Osteoblast (primary cell): ENCODE measurements around the gene RALY. TPM values are rescaled to one million over a fixed set of nuclear protein-coding genes. Genes with fewer than 3 reads are reported as not detected.
"Not testable (repeated sequence)": the region's sequence is repeated elsewhere in the genome, so short reads cannot be mapped to it uniquely, and the experiment has no call there.

Experiments
- DNase-seq: peaks from one replicate; pipeline ENCODE4 v3.0.0; 2011; ENCODE audit warnings: low spot score, mixed read lengths; ENCODE audit not compliant: insufficient read length; ENCODE audit errors: missing footprints
- H2AFZ ChIP-seq: 2 replicates; pipeline ENCODE4 v1.6.0; 2011; ENCODE audit warnings: mild to moderate bottlenecking, low read length
- H3K27ac ChIP-seq: 2 replicates; pipeline ENCODE4 v1.5.1; 2011; ENCODE audit warnings: mild to moderate bottlenecking, low read depth, low read length, moderate library complexity
- H3K27me3 ChIP-seq: 2 replicates; pipeline ENCODE4 v1.6.0; 2012; ENCODE audit warnings: mild to moderate bottlenecking, control low read depth, inconsistent platforms, low read length, moderate library complexity; ENCODE audit not compliant: insufficient read depth
- H3K36me3 ChIP-seq: 2 replicates; pipeline ENCODE4 v1.5.1; 2011; ENCODE audit warnings: mild to moderate bottlenecking, low read length, control low read depth, moderate library complexity; ENCODE audit not compliant: insufficient read depth
- H3K4me1 ChIP-seq: 2 replicates; pipeline ENCODE4 v1.5.1; 2011; ENCODE audit warnings: mild to moderate bottlenecking, low read length, control low read depth, moderate library complexity; ENCODE audit not compliant: insufficient read depth
- H3K4me2 ChIP-seq: 2 replicates; pipeline ENCODE4 v1.6.0; 2011; ENCODE audit warnings: mild to moderate bottlenecking, low read length; ENCODE audit not compliant: insufficient read depth
- H3K4me3 ChIP-seq: fragments of 200-600 bp; sonication (generic); 3 replicates; pipeline ENCODE4 v1.5.1; 2012; ENCODE audit warnings: mild to moderate bottlenecking, low read length, inconsistent platforms; ENCODE audit not compliant: insufficient read depth
- H3K79me2 ChIP-seq: 2 replicates; pipeline ENCODE4 v1.6.0; 2012; ENCODE audit warnings: mild to moderate bottlenecking, low read length, control low read depth, inconsistent platforms; ENCODE audit not compliant: insufficient read depth
- H3K9me3 ChIP-seq: 2 replicates; pipeline ENCODE4 v1.5.1; 2011; ENCODE audit warnings: low read depth, low read length, control low read depth
- H4K20me1 ChIP-seq: 2 replicates; pipeline ENCODE4 v1.6.0; 2012; ENCODE audit warnings: mild to moderate bottlenecking, low read length, control low read depth; ENCODE audit not compliant: insufficient read depth
- CTCF ChIP-seq: IDR thresholded peaks from 2 replicates; pipeline ENCODE4 v1.5.1; 2011; ENCODE audit warnings: mild to moderate bottlenecking, low read depth, low read length, moderate library complexity; ENCODE audit errors: extremely low read depth
- small RNA-seq: library from RNA; depleted of rRNA; stranded (forward); fragments of <200 nt; gene quantifications from one replicate; pipeline ENCODE3, GENCODE V24; 2012
- total RNA-seq: library from RNA; depleted of rRNA; stranded (reverse); fragments of >200 nt; gene quantifications from 2 replicates; pipeline ENCODE4 v1.2.3, GENCODE V29; 2012

RALY gene
- total RNA-seq, 1 donor, result 77.1 TPM

DNA sequence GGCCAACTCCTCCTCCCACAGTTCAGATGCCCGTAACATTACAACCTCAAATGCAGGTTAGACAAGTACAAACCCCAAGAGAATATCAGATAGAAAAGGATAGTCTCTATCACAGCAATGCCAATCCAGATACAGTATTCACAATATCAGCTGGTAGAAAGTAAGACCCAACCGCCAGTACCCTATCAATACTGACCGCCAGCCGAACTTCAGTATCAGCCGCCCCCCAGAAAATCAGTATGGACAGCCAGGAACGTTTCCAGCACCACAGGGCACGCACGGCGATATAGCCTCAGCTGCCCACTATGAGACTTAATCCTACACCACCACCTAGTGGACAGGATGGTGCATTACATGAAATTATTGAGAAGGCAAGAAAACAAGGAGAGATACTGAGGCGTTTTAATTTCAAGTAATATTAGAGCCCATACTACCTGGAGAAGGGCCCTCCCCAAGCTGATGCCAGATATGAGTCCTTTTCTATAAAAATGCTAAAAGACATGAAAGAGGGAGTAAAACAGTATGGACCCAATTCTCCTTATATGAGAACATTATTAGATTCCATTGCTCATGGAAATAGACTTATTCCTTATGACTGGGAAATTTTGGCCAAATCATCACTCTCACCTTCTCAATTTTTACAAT lies 135.9 kb downstream of the RALY start:
- peak; percentile 86 for DNase-seq
- no peaks in the 10 kb centered on the region for H3K36me3 ChIP-seq
- no peak overlapping the region for H2AFZ ChIP-seq
- H3K27ac ChIP-seq, result no peak overlapping the region
- peak overlapping the region; percentile 76 for H3K4me2 ChIP-seq
- TF ChIP-seq CTCF, result peak; percentile 73
- H4K20me1 ChIP-seq, result no peaks in the 10 kb centered on the region
- H3K4me3 ChIP-seq, result peak overlapping the region; percentile 14
- H3K79me2 ChIP-seq, result no peaks in the 10 kb centered on the region
- no peaks in the 10 kb centered on the region for H3K9me3 ChIP-seq
- no peaks in the 10 kb centered on the region for H3K4me1 ChIP-seq
- peaks cover under 1% of the 10 kb centered on the region for H3K27me3 ChIP-seq

GRCh38 chr20:34131491-34131890 lies 137.8 kb downstream of the RALY start:
- peaks cover 4% of the 10 kb centered on the region for H3K27me3 ChIP-seq

GRCh38 chr20:34132491-34132890 lies 138.8 kb downstream of the RALY start:
- not testable (repeated sequence) for H3K79me2 ChIP-seq, H3K4me1 ChIP-seq, H3K27me3 ChIP-seq, DNase-seq, H2AFZ ChIP-seq, H3K36me3 ChIP-seq, H3K4me2 ChIP-seq, H4K20me1 ChIP-seq, H3K4me3 ChIP-seq, H3K27ac ChIP-seq, H3K9me3 ChIP-seq

More at GRCh38 chr20:34131491-34131890, 137.8 kb downstream of the RALY start:
- H2AFZ ChIP-seq, result no peak overlapping the region
- no peak overlapping the region for H3K27ac ChIP-seq
- no peaks in the 10 kb centered on the region for H3K9me3 ChIP-seq
- H3K36me3 ChIP-seq, result no peaks in the 10 kb centered on the region
- no peaks in the 10 kb centered on the region for H3K4me1 ChIP-seq
- no peak overlapping the region for H3K4me3 ChIP-seq
- H3K4me2 ChIP-seq, result no peak overlapping the region
- TF ChIP-seq CTCF, result no peak
- no peak for DNase-seq
- no peaks in the 10 kb centered on the region for H3K79me2 ChIP-seq
- no peaks in the 10 kb centered on the region for H4K20me1 ChIP-seq

DNA sequence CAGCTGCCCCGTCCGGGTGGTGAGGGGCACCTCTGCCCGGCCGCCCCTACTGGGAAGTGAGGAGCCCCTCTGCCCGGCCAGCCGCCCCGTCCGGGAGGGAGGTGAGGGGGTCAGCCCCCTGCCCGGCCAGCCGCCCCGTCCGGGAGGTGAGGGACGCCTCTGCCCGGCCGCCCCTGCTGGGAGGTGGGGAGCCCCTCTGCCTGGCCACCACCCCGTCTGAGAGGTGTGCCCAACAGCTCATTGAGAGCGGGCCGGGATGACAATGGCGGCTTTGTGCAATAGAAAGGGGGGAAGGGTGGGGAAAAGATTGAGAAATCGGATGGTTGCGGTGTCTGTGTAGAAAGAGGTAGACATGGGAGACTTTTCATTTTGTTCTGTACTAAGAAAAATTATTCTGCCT lies 139.2 kb downstream of the RALY start:
- not testable (repeated sequence) for H3K36me3 ChIP-seq, H3K4me1 ChIP-seq, H3K27me3 ChIP-seq, H3K4me2 ChIP-seq, H2AFZ ChIP-seq, H3K4me3 ChIP-seq, H3K79me2 ChIP-seq, H3K27ac ChIP-seq, DNase-seq, H3K9me3 ChIP-seq, H4K20me1 ChIP-seq

DNA sequence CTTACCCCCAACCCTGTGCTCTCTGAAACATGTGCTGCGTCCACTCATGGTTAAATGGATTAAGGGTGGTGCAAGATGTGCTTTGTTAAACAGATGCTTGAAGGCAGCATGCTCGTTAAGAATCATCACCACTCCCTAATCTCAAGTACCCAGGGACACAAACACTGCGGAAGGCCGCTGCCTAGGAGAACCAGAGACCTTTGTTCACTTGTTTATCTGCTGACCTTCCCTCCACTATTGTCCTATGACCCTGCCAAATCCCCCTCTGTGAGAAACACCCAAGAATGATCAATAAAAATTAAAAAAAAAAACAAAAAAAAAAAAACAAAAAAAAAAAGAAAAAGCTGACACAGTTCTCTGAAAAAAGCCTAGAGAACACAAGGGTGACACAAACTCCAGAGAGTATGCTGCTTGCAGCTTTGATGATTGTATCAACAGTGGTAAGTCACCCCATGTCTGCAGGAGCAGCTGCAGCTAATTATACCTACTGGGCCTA lies 139.7 kb downstream of the RALY start:
- H3K79me2 ChIP-seq, H3K27me3 ChIP-seq, H3K4me2 ChIP-seq, H3K36me3 ChIP-seq, H3K27ac ChIP-seq, H3K4me1 ChIP-seq, H3K4me3 ChIP-seq, H4K20me1 ChIP-seq, DNase-seq, H3K9me3 ChIP-seq, H2AFZ ChIP-seq: not testable (repeated sequence)

Small RNA genes within 50 kb of the gene (small RNA-seq; reads per million reads assigned to genes)
- not detected for gene MIR4755

Other genes starting within 250 kb of the RALY start
- gene CHMP4B, start 182.6 kb upstream of the RALY start, total RNA-seq, result 40.1 and 40.9 TPM in 2 replicates
- gene EIF2S2, start 118.3 kb downstream of the RALY start, total RNA-seq, result 139 and 148 TPM in 2 replicates
- gene ASIP, start 247.5 kb downstream of the RALY start, total RNA-seq, result not detected in 2 replicates